Right ventricle myocardium inferior (tissue), 1 donor: ENCODE data around the gene COL23A1. TPM values are rescaled to one million over a fixed set of nuclear protein-coding genes. Genes with fewer than 3 reads are reported as not detected.

Source experiments
- ATAC-seq: fragments of 200-7000 bp; cut with Tn5 transposase; one replicate; pipeline ENCODE4 v1.9.1; 2020; ENCODE audit warnings: mild to moderate bottlenecking, moderate library complexity
- DNase-seq: peaks from one replicate; pipeline ENCODE4 v3.0.0; 2021; ENCODE audit errors: missing footprints
- intact Hi-C: fragments of 100-400 bp; cut with DNase I; formaldehyde crosslinking; loops from one replicate; pipeline ENCODE4 v1.11.0; 2022
- total RNA-seq: library from RNA; stranded (reverse); fragmentation: NEBNext Ultra II Directional; extraction: Animal tissue kit (Norgen Biotek cat#: 25700); gene quantifications from one replicate; pipeline ENCODE4 v1.2.1, GENCODE V29; 2021
- donor health status: DM: no; HTN: yes; CAD: no; lungs with severe emphysema.

The COL23A1 gene
- total RNA-seq, 1 donor from 2014 or later, result 22.5 TPM

DNA sequence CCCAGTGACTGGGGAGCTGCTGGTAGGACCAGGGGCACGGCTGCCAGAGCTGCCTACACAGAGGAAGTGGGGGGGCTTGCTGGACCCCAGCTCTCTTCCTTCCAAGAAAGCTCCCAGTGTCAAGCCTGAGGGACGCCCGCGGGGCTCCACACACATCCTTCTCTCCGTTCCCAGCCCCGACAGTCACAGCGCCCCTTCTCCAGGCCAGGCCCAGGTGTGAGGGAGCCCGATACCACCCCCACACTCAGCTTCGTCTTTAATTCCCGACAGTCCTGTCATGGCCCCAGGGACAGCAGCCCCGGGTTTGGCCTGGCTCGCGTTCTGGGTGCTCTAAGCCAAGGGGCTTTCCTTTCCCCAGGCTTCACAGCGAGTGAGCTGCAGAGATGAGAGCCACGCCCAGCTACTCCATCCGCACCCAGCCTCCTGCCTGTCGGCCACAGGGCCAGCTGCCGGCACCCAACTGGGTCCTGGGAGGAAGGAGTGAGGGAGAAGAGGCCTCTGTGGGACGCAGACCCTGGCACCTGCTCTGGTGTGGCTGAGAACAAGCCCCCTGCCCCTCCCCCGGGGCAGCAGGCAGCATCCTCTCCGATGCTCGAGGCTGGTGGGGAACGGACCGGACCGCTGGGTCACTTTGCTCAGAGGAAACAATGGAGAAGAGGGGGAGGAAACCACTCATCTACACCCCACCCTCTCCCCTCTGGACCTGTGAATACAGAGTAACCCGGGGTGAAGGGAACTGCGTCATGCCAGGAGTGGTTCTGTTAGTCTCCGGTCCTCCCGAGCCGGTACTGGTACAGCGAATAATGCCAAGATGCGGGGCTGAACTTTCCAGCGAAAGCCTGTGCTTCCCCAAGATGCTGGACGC lies 303.7 kb downstream of the COL23A1 start:
- ATAC-seq (no peak), DNase-seq (peak; percentile 65)
- intact Hi-C loops, result loop anchor here (5.0 kb wide), 2 partner anchors 46 to 101 kb away; no protein-coding TSS in a partner anchor

DNA sequence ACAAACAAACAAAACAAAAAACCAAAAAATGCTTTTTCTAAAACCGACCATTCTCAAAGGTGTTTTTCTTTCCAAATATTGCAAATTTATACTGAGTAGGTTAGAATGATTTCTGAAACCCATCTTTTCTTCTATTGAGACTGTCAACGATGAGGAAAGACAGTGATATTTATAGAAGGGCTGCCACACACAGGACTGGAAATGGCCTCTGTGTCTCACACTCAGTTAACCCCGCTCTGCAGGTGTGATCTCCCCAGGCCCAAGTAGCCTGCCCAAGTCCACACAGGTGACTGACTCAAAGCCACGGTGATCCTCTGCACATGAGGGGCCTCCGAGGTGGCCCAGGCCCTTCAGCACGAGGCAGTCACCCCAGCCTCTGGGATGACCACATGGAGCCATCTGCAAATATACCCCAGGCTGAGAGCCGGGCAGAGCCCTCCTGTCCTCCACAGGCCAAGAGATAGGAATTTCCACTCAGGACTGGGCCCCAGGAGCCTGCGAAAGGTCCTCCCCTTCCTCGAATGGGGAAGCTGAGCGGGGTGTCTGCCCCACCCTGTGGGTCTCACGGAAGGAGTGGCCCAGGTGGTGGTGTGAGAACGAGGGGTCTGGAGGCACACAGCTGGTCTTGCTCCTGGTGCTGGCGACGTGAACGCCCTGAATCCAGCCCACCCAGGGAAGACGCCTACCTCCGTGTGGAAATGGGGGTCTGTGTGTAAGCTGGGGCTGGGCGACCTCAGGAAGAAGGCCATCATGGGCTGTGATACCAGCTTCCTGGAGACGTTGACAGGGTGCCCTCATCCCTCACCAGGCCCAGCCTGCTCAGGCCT lies 304.6 kb downstream of the COL23A1 start:
- ATAC-seq (peak; percentile 23), DNase-seq (peak; percentile 42)
- intact Hi-C loops, result loop anchor here (5.0 kb wide), 2 partner anchors 47 to 102 kb away; no protein-coding TSS in a partner anchor

DNA sequence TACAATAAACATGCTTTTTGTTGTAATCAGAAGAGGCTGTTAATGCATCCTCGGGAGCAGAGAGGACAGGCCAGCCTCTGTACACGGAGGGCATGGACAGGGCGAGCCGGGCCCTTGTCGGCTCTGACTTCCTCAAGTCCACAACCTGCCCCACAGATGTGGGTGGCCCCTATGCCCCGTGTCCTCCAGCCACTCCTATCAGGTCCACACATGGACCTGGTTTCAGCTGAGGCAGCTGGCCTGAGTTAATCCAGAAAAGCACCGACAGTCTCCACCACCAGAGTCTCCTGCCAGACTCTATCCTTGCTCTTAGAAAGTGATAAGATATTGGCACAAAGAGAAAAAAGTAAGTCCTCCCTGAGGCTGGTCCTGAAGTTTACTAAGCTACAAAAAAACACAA lies 305.2 kb downstream of the COL23A1 start:
- DNase-seq (peak; percentile 30), ATAC-seq (peak; percentile 61)
- intact Hi-C loops, result loop anchor here (5.0 kb wide), 4 partner anchors 47 to 262 kb away; no protein-coding TSS in a partner anchor

DNA sequence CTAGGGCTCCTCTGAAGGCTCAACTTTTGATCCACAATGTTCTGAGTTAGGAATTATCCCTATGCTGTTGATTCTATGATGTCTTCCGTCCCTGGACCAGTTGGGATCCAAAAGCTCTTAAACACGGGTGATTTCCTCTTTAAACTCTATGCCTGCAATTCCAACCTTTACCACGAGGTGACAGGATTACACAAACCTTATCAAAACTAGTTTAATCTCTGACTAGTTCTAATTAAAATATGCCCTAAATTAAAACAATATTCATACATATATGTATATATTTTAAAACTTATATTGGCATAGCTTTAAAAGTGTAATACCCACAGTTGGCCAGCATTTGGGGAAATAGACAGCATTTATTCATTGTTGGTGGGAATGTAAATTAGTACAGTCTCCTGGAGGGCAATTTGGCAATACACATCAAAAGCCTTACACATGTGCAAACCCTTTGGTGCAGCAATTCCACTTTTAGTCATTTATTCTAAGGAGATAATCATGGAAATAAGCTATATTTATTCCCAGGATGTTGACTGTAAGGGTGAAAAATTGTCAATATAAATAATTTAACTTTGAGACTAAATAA lies 306.0 kb downstream of the COL23A1 start:
- DNase-seq, result no peak
- no peak for ATAC-seq
- intact Hi-C loops, result loop anchor here (5.0 kb wide), 2 partner anchors 178 to 263 kb away; no protein-coding TSS in a partner anchor

DNA sequence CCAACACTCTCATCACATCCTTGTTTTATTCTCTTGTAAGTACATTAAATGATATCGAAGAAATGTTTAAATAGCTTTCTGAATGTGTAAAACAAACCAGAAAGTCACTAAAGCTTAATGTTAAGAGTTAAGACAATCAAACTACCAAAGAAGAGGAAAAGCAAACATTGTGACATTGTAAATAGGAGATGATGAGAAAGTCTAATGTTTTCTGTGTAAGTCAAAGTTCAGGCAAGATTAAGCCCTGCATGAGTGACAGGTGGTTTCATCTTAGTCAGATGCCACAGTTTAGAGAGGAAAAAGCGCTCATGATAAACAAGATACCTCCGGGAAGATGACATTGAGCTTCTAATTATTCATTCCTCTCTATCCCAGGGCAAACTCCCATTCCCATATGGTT lies 306.7 kb downstream of the COL23A1 start:
- DNase-seq (no peak), ATAC-seq (no peak)
- intact Hi-C loops, result loop anchor here (5.0 kb wide), 2 partner anchors 179 to 264 kb away; no protein-coding TSS in a partner anchor

DNA sequence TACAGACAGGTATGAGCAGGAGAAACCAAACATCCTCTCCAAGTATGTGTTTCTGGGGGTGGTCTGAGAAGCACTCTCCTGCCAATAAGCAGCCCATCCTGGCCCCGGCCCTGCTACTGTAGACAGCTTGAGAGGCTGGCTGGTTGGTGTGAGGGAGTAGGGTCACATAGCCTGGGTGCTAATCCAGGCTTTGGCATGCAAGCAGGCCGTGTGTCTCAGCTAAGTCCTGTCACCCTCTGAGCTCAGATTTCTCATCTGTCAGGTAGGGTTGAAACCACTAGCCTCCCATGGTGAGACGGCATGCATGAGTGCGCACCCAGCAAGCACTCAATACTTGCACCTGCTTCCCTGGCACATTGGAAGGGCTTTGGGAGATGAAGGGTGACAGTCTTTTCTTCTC lies 307.8 kb downstream of the COL23A1 start:
- DNase-seq, result peak; percentile 21
- intact Hi-C loops, result loop anchor here (5.0 kb wide), 2 partner anchors 180 to 265 kb away; no protein-coding TSS in a partner anchor
- ATAC-seq, result no peak

DNA sequence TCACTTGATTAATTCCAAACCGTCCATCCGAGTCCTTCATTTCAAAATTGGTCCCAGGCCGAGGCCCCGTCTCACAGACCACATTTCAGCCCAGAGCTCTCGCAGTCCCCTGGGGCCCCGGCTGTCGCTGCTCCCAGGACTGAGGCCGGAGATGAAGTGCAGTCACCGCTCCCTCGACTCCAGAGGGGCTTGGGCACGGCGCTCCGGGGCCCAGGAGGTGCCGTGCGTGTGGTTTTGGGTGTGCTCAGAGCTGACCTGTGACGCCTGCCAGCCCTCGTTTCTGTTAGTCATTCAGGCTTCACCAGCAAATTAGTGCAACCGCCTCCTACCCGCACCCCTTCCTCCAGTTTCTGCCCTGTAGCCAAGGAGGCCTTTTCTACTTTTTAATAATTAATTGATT lies 308.9 kb downstream of the COL23A1 start:
- DNase-seq, result peak; percentile 8
- intact Hi-C loops, result loop anchor here (5.0 kb wide), 2 partner anchors 181 to 266 kb away; no protein-coding TSS in a partner anchor
- ATAC-seq, result no peak

DNA sequence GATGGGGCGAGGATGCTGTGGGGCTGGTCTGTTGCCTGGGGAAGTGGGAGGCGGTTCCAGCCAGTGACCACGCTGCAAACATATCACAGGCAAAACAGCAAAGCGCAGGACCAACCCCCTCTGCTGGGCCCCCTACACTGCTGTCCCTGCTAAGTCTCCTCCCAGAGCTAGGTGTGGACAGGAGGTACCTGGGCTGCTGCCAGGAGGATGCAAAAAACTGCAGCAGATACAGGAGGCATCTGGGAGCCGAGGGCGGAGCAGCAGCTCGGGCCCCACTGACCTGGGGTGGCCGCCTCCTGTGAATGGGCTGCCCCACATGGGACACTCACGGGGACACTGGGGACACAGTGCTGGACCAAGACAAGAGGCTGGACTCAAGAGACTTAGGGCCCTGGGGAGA lies 309.6 kb downstream of the COL23A1 start:
- DNase-seq, result peak; percentile 58
- intact Hi-C loops, result loop anchor here (1.0 to 5.0 kb wide), 3 partner anchors 182 to 310 kb away; partner anchors contain the start of gene COL23A1
- ATAC-seq, result no peak

DNA sequence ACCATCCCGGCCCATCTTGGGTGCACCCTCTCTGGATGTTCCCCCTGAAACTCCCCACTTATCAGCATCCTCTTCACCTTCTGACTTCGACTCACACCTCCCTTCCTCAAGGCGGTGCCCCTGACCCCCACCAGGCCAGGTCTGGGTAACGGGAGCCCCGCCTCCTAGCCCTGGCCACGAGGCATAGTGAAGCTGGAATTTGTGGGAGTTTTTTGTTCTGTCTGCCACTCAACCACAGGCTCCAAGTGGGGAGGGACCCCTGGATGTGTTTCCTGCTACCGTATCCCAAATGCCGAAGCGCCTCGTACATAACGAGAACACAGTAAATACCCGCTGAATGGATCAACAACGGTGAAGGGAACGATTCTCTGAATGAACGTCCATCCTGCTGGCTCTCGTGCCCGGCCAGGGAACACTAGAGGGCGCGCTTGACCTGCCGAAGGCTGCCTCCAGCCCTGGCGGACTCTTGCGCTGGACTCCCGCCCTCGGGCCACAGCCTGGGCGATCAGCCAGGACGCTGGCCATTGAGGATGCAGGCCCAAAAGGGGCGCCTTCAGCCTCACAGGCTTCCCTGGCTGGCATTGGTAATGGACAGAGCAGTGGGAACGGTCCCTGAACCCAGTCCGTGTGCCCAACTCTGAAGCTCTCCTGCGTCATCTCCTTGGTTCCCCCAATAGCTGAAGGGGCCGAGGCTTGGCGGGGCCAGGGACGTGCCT lies 310.3 kb downstream of the COL23A1 start:
- intact Hi-C loops, result loop anchor here (1.0 to 5.0 kb wide), 3 partner anchors 182 to 310 kb away; partner anchors contain the start of gene COL23A1
- peak; percentile 84 for ATAC-seq
- DNase-seq, result peak; percentile 94

DNA sequence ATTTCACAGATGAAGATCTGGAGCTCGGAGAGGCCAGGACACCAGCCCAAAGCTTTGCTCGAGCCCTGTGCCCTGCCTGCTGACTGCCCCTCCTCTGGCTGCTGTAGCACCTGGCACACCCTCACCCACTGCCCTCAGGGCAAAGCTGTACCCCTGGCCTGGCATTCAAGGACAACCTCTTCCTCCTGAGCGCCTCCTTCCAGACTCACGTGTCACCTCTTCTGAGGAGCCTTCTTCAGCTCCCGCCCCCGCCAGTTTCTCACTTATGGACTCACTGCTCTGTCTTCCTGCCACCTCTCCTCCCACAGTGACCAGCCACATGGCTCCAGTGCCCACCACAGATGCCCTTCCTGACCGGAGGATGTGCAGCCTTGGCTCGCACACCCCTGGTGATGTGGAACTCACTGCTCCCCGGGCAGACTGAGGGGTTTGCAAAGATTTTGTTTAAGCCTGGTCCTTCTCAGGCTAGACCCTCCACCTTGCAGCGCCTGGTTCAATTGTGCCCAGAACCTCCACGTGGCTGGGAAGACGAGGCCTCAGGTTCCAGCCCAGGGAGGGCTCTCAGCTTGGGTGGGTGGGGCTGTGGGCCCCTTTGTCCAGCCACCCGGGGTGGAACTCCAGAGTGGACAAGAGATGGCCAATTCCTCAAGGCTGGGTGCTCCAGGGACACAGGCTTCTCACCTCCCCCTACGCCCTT lies 311.0 kb downstream of the COL23A1 start:
- intact Hi-C loops, result no loop called here
- peak; percentile 2 for ATAC-seq
- DNase-seq, result peak; percentile 47

DNA sequence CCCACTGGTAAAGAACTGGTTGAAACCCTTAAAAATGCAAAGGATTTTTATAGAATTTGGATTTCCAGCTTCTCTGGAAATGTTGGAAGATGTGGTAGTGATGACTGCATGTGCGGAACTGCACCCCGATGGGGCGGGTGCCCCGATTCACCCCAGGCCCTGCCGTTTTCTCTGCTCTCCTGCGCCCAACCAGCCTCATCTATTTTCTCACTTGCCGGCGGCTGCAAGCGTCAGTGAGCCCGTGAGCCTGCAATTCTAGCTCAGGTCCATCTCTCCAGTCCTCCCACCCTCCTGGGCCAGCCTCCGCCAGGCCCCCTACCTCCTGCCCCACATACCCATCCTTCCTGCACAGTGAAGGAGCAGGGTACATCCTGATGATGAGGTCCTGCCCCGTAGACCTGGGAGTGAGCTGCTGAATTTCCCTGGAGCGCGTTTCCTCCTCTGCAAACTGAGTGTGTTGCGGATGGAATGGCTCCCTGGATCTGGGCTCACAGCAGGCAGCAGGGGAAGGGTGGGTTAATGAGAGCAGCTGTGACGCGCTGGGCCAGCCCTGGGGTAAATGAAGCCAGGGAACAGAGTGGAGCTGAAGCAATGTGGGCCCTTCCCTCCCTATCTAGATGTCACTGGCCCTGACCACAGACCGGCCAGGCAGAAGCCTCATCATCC lies 311.7 kb downstream of the COL23A1 start:
- no peak for ATAC-seq
- intact Hi-C loops, result no loop called here
- peak; percentile 11 for DNase-seq

DNA sequence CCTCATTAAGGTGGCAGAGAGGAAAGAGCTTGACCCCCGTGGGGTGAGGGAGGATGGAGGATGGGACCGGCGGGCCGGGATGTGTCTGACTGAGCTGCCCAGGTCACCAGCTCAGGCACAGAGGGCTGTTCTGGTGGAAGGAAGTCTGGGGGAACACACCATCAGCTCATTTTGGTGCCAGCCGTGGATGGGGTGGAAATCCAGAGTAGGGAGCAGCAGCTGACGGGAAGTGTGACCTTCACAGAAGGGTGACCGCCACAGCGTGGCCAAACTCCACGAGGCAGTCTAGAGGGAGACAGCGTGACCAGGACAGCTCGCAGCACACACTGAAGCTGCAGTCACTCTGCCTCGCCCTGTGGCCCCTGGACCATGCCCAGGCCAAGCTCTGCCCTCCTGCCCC lies 312.3 kb downstream of the COL23A1 start:
- no peak for ATAC-seq

DNA sequence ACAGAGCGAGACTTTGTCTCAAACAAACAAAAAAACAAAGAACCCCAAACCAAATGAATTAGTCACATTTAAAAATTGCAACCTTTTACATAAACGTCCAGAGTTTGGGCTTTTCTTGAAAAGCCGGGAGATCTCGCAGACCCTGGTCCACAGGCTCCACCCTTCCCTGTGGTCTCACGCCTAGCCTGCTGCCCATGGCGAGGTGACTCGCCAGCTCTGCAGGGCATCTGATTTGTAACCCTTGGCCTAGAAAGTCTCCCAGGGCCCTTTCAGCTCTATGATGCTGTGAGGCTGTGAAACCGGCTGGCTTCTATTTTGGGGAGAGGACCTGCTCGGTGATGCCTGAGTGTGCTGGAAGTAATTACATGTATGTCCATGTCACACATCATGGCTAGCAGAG lies 312.8 kb downstream of the COL23A1 start:
- DNase-seq (peak; percentile 39), ATAC-seq (no peak)
- intact Hi-C loops, result no loop called here

More for the DNA sequence above, 312.3 kb downstream of the COL23A1 start:
- DNase-seq, result peak; percentile 59
- intact Hi-C loops, result no loop called here

DNA sequence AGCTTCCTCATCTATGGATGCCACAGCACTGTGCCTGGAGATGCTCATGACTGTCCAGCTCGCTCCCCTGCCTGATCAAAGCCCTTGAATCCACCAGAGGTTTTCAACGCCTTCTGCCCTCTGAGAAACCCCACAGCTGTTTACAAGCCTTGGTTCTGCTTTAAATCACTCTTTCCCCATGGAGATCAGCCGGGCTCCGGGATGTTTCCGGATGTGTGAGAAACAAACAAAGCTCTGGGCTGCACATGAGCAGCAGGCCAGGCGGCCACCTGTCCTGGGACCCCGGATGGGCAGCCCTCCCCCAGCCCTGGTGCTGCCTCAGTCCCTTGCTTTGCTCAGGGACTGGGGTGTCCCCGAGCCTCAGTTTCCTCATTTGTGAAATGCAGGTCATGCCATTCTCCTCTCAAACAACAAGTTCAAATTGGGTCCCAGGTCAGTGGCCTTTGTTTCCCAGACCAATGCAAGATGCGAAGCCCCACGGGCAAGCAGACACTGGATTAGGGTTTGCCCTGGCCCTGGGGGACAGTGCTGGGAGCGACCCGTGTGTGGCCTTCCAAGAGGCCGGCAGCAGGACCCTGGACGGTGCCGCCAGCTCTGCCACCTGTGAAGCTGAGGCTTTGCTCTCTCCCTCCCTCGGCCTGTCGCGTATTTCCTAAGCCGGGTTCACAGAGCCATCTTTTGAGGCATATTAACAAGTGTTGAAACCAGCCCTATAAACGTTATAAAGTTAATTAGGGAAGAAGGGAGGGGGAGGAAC lies 315.2 kb downstream of the COL23A1 start:
- intact Hi-C loops, result no loop called here
- DNase-seq (peak; percentile 33), ATAC-seq (no peak)

DNA sequence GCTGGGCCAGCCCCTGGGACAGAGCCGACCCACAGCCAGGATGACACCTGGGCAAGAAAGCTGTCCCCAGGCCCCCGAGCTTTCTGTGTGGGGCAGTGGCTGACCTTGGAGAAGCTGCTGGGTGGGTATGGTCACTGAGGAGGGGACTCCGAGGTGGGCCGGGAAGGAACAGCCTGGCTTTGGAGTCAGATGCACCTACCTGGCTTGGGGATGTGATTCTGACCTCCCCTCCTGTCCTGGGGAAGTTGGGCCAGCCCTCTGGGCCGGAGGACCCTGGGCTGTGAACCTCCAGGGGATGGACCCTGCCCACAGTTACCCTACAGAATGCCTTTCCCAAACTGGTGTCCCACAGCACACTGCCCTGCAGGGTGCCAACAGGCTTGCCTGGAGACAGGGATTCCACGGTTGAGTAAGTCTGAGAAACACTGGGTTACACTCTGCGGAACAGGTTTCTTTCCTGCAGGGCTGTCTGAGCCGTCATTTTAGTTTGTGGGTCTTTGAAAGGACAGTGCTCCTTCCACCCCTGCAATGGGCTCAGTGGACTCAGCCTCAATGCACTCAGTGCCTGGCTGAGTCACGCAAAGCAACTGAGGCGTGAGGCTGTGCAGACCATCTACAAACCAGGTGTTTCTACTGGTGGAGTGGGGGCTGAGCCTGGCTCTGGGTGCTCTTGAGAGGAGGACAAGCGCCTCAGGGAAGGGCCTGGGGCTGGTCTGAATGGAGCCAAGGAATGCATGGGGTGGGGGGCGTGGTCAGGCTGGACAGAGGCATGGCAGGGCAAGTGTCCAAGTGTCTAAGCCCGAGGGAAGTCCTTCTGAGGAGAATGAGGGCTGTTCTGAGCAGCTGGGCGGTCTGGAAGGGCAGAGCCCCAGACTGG lies 316.3 kb downstream of the COL23A1 start:
- ATAC-seq (no peak), DNase-seq (peak; percentile 46)
- intact Hi-C loops, result no loop called here
